D341Med (cell line): ENCODE results near the gene SMARCE1.
"Not testable (repeated sequence)": the region's sequence is repeated elsewhere in the genome, so short reads cannot be mapped to it uniquely, and the experiment has no call there.

Experiments used
- DNase-seq: peaks from one replicate; pipeline ENCODE4 v3.0.0; 2012; ENCODE audit warnings: low spot score

SMARCE1 gene

GRCh38 chr17:40610359-40610758 lies 37.3 kb downstream of the SMARCE1 start:
- DNase-seq, result no peak

- no peak for DNase-seq
Observed at GRCh38 chr17:40608061-40608581, 39.5 kb downstream of the SMARCE1 start.

GRCh38 chr17:40607641-40608040 lies 40.0 kb downstream of the SMARCE1 start:
- no peak for DNase-seq

- DNase-seq, result no peak
Observed at GRCh38 chr17:40606548-40607353, 40.9 kb downstream of the SMARCE1 start.

GRCh38 chr17:40605306-40605705 lies 42.3 kb downstream of the SMARCE1 start:
- no peak for DNase-seq

GRCh38 chr17:40604327-40605080 lies 43.1 kb downstream of the SMARCE1 start:
- no peak for DNase-seq

- DNase-seq, result no peak
Observed at GRCh38 chr17:40602445-40603443, 44.9 kb downstream of the SMARCE1 start.

- DNase-seq, result no peak
Observed at GRCh38 chr17:40600486-40601046, 47.1 kb downstream of the SMARCE1 start.

- no peak for DNase-seq
Observed at GRCh38 chr17:40599468-40599763, 48.2 kb downstream of the SMARCE1 start.

- DNase-seq, result no peak
Observed at GRCh38 chr17:40598619-40599467, 48.8 kb downstream of the SMARCE1 start.

- DNase-seq, result no peak
Observed at GRCh38 chr17:40598301-40598618, 49.4 kb downstream of the SMARCE1 start.

GRCh38 chr17:40597556-40598300 lies 49.9 kb downstream of the SMARCE1 start:
- no peak for DNase-seq

GRCh38 chr17:40597156-40597555 lies 50.5 kb downstream of the SMARCE1 start:
- no peak for DNase-seq

- DNase-seq, result no peak
Observed at GRCh38 chr17:40596261-40596919, 51.2 kb downstream of the SMARCE1 start.

GRCh38 chr17:40590742-40591141 lies 56.9 kb downstream of the SMARCE1 start:
- peak; percentile 12 for DNase-seq

- no peak for DNase-seq
Observed at GRCh38 chr17:40588552-40588951, 59.1 kb downstream of the SMARCE1 start.

GRCh38 chr17:40586264-40586663 lies 61.4 kb downstream of the SMARCE1 start:
- not testable (repeated sequence) for DNase-seq

GRCh38 chr17:40584950-40585349 lies 62.7 kb downstream of the SMARCE1 start:
- not testable (repeated sequence) for DNase-seq

- peak; percentile 20 for DNase-seq
Observed at GRCh38 chr17:40582328-40582901, 65.2 kb downstream of the SMARCE1 start.
